GM21390 (cell line): ENCODE measurements around the gene EFCAB10.
"Not testable (repeated sequence)": the region's sequence is repeated elsewhere in the genome, so short reads cannot be mapped to it uniquely, and the experiment has no call there.

Source experiments
- ATAC-seq: cut with Tn5 transposase; IDR thresholded peaks from one replicate; pipeline ENCODE4 v1.9.1; 2021; ENCODE audit not compliant: unreplicated experiment

Gene EFCAB10

DNA sequence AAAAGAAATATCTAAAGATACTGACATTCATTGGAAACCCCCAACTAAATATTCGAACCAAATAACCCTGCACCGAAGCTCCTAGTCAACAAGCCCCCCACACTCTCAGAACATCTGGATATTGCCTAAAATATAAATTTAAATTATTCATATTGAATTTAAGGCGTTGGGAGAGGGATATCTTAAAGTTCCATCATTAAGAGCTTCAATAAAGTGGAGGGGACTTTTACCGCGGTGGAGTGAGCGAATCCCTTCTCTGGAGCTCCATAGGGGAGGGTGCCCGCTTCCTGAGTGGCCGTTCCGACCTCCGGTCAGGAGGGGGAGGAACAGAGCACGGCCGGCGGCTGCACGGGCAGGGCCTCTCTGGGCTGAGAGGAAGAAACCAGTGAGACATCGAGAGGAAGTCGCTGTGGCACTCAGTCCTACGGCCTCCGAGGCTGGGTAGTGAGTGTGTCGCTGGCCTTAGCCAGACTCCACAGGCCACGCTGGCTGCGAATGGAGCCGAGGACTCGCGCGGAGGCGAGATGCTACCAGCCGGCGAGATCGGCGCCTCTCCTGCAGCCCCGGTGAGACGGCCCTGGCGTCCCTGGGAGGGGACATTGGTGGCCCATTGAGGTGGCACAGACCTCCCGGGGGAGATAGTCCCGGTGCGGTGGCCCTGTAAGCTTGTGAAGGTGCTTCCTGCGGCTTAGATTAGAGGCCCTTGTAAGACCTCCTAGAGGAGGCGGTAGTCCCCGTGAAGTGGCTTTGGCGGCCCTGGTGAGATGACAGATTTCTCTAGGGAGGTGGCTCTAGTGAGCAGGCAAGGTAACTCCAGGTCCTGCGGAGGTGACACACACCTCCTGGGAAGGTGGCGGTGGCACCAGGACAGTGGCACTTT lies 49.3 kb downstream of the EFCAB10 start, which contains the start of gene RINT1:
Gene RINT1, plus strand, starts transcription at position 410 of the 880 bp plus-strand sequence. Its CDS starts 115 bp downstream, at position 525.
- ATAC-seq = peak; percentile 93

DNA sequence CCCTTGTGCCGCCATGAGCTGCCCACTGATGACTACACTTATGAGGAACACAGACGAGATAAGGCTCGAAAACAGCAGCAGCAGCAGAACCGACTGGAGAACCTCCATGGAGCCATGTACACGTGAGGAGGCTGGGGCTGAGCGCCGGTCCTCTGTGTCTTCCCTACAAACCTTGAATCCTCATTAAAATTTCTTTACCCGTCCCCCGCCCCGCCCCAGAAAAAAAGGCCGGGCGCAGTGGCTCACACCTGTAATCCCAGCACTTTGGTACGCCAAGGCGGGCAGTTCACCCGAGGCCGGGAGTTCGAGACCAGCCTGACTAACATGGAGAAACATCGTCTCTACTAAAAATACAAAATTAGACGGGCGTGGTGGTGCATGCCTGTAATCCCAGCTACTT lies 50.7 kb downstream of the EFCAB10 start:
- no peak for ATAC-seq

DNA sequence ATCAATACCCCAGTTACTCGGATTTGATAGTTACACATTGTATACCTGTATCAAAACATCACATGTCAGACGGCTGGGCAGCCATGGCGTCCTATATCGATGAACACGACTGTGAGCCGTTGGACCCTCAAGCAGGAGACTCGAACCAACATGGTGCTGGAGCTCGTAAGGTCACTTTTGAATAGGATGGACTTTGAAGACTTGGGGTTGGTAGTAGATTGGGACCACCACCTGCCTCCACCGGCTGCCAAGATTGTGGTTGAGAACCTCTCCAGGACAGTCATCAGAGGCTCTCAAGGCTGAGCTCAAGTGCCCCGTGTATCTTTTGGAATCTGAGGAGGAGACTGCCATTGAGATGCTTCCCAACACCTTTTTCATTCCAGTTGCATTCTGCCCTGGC lies 51.2 kb downstream of the EFCAB10 start:
- ATAC-seq = no peak

DNA sequence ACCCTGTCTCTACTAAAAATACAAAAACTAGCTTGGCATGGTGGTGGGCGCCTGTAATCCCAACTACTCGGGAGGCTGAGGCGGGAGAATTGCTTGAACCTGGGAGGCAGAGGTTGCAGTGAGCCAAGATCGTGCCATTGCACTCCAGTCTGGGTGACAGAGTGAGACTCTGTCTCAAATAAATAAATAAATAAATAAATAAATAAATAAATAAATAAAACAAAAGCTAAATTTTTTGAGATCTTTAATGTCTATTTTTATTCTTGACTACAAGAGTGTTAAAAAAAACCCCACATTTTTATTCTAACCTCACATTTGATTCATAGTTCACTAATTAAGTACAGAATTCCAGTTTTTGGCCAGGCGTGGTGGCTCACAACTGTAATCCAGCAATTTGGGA lies 53.6 kb downstream of the EFCAB10 start:
- not testable (repeated sequence) for ATAC-seq

DNA sequence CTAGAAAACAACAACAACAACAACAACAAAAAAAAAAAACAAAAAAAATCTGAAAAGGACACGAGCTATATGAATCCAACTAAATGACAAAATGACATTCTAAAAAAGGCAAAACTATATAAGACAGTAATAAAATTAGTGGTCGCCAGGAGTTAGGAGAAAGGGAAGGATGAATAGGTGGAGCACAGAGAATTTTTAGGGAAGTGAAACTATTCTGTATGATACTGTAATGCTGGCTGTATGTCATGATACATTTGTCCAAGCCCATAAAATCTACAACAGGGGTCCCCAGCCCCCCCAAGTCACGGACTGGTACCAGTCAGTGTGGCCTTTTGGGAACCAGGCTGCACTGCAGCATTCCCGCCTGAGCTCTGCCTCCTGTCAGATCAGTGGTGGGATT lies 56.5 kb downstream of the EFCAB10 start:
- ATAC-seq = no peak

DNA sequence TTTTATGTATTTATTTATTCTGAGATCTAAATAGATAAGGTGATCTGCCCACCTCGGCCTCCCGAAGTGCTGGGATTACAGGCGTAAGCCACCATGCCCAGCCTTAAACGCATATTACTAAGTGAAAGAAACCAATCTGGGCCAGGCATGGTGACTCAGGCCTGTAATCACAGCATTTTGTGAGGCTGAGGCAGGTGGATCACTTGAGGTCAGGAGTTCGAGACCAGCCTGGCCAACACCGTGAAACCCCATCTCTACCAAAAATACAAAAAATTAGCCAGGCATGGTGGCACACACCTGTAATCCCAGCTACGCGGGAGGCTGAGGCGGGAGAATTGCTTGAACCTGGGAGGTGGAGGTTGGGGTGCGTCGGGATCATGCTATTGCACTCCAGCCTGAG lies 56.9 kb downstream of the EFCAB10 start:
- ATAC-seq = not testable (repeated sequence)

DNA sequence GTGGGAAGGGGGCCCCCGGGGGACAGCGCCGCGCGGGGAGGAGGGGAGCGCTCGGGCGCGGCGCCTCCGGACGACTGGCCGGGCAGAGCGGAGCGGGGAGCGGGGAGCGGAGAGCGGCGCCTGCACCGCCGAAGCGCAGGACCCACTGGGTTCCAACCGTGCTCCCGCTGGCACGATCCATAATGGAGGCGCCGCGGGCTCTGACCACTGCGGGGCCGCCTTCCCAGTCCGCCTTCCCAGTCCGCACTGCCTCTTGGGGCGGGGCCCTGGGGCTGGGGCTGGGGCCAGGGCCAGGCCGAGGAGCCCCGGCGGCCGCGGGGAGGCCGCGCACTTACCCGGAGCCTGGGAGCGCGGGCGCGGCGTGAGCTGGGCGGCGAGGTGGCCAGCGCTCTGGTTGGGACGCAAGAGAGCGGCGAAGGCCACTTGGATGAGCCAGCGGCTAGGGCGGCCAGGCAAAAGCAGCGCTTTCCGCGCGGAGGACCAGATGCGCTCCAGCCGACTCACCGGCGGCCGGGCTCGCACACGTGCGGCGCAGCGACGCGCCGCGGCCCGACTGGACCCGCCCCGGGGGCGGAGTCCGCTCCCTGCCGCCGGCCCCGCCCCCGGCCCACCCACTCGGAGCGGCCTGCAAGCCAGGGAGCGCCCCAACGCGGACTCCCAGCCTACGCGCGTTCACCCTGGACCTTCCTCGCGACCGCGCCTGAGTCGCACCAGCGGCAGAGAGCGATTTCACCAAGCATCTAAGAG lies 59.4 kb downstream of the EFCAB10 start, which contains the start of gene PUS7:
Gene PUS7, minus strand, starts transcription at position 555 of the 747 bp plus-strand sequence. CDS start 13,759 bp downstream, outside the sequence.
- peak; percentile 81 for ATAC-seq

DNA sequence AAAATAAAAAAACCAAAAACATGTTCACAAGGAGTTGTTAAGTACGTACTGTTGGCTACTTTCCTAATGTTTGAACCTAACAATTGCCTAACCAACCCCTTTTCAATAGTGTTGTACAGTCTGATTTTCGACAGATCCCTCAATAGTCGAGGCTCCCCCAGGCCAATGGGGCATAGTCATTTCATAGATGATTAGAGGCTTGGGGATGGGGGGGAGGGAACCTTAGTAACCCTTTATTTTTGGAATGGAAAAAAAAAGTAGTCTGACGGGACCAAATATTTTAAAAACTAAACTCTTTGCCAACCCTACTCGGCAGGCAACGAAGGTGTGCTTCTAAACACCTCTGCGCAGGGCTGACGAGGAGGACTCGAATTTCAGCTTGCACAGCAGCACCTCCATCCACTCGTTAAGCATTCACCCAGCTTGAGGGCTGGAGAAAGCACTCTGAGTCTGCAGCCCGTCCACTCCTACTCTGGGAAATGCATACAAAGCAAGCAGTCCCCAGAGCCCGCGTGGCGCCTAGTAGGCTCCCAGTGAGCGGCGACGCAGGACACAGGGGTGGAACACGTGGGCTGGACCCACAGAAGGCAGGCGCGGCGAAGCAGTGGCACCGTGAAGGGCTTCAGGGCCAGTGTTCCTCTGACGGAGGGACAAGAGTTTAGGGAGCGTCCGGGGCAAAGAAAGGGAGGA lies 60.1 kb downstream of the EFCAB10 start:
- peak; percentile 41 for ATAC-seq

DNA sequence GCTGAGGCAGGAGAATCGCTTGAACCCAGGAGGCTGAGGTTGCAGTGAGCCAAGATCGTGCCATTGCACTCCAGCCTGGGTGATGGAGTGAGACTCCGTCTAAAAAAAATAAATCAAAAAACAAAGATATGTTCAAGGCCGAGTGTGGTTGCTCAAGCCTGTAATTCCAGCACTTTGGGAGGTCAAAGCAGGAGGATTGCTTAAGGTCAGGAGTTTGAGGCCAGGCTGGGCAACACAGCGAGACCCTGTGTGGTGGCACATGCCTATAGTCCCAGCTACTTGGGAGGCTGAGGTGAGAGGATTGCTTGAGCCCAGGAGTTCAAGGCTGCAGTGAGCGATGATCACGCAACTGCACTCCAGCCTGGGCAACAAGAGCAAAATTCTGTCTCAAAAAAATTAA lies 60.7 kb downstream of the EFCAB10 start:
- ATAC-seq = not testable (repeated sequence)

DNA sequence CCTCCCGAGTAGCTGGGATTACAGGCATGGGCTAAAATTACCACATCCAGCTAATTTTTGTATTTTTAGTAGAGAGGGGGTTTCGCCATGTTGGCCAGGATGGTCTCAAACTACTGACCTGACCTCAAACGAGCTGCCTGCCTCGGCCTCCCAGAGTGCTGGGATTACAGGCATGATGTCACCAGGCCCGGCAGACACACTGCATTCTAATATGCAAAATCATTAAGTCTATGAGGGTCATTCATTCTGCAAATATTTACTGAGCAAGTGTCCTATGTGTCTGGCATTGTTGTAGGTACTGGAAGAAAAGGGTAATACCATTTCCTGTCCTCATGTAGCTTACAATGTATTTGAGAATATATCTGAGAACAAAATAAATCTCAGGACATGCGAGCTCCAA lies 61.9 kb downstream of the EFCAB10 start:
- no peak for ATAC-seq

DNA sequence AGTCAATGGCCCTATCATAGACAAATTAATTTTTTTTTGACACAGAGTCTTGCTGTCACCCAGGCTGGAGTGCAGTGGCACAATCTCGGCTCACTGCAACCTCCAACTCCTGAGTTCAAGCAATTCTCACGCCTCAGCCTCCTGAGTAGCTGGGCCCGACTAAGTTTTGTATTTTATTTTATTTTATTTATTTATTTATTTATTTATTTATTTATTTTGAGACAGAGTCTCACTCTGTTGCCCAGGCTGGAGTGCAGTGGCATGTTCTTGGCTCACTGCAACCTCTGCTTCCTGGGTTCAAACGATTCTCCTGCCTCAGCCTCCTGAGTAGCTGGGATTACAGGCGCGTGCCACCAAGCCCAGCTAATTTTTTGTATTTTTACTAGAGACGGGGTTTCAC lies 65.7 kb downstream of the EFCAB10 start:
- ATAC-seq = not testable (repeated sequence)
